Gastrocnemius medialis (tissue), 4 donors: Measurements from ENCODE around the gene CCNQ.

ENCODE experiments used
- CTCF ChIP-seq, 5 experiments: fragments of 450-650 bp in 3 of 5; fragments of 200-600 bp in 2 of 5; sonication (generic) in 2 of 5; IDR thresholded peaks in 4 of 5; conservative IDR thresholded peaks in 1 of 5; 1 replicate in 4 of 5; 2 replicates in 1 of 5; pipeline ENCODE4 v1.5.1; 2016 to 2019; ENCODE audit warnings: antibody characterized with exemption in 5 of 5, mild to moderate bottlenecking in 3 of 5, moderate library complexity in 3 of 5
- POLR2A ChIP-seq, 2 donors: fragments of 450-650 bp; IDR thresholded peaks; one replicate each; pipeline ENCODE4 v1.6.1; 2017; ENCODE audit warnings: antibody characterized with exemption in 2 of 2, mild to moderate bottlenecking in 2 of 2, moderate library complexity in 2 of 2

GRCh38 chrX:153646620-153647373 lies 47.9 kb upstream of the CCNQ start, which contains the start of gene DUSP9:
- TF ChIP-seq CTCF (IDR thresholded peaks at IDR 0.05 in 4 of 5, conservative IDR thresholded peaks at IDR 0.05 in 1 of 5), result no peak
- TF ChIP-seq POLR2A (IDR thresholded peaks at IDR 0.05), result no peak
